GM21529 (cell line): ENCODE data around the gene PPM1A.

ENCODE experiments used
- ATAC-seq: cut with Tn5 transposase; IDR thresholded peaks from one replicate; pipeline ENCODE4 v1.9.1; 2021; ENCODE audit not compliant: unreplicated experiment

Gene PPM1A

GRCh38 chr14:60257865-60258264 is 8.8 kb downstream of the PPM1A start:
- no peak for ATAC-seq

GRCh38 chr14:60265163-60265562 is 16.1 kb downstream of the PPM1A start:
- ATAC-seq: no peak

GRCh38 chr14:60266021-60266937 is 17.3 kb downstream of the PPM1A start:
- no peak for ATAC-seq

- no peak for ATAC-seq
These were observed 23.2 kb downstream of the PPM1A start for GRCh38 chr14:60272177-60272576.

GRCh38 chr14:60273956-60274355 is 24.9 kb downstream of the PPM1A start:
- ATAC-seq: no peak

GRCh38 chr14:60274448-60274847 is 25.4 kb downstream of the PPM1A start:
- ATAC-seq: no peak

- no peak for ATAC-seq
These were observed 26.9 kb downstream of the PPM1A start for GRCh38 chr14:60275932-60276331.

GRCh38 chr14:60276347-60276746 is 27.3 kb downstream of the PPM1A start:
- ATAC-seq: no peak

- no peak for ATAC-seq
These were observed 28.7 kb downstream of the PPM1A start for GRCh38 chr14:60277605-60278190.

- no peak for ATAC-seq
These were observed 29.3 kb downstream of the PPM1A start for GRCh38 chr14:60278350-60278749.

- no peak for ATAC-seq
These were observed 38.4 kb downstream of the PPM1A start for GRCh38 chr14:60287452-60287851.

- no peak for ATAC-seq
These were observed 39.3 kb downstream of the PPM1A start for GRCh38 chr14:60288279-60288678.

- no peak for ATAC-seq
These were observed 45.5 kb downstream of the PPM1A start for GRCh38 chr14:60294411-60295069.

GRCh38 chr14:60300019-60300418 is 51.0 kb downstream of the PPM1A start:
- no peak for ATAC-seq

- ATAC-seq: no peak
These were observed 52.7 kb downstream of the PPM1A start for GRCh38 chr14:60301685-60302084.

GRCh38 chr14:60302663-60303062 is 53.6 kb downstream of the PPM1A start:
- no peak for ATAC-seq

GRCh38 chr14:60303745-60304144 is 54.7 kb downstream of the PPM1A start:
- no peak for ATAC-seq

- ATAC-seq: no peak
These were observed 55.5 kb downstream of the PPM1A start for GRCh38 chr14:60304509-60304908.

- no peak for ATAC-seq
These were observed 61.0 kb downstream of the PPM1A start for GRCh38 chr14:60309867-60310552.

GRCh38 chr14:60311417-60311816 is 62.4 kb downstream of the PPM1A start:
- ATAC-seq: no peak

GRCh38 chr14:60313093-60313492 is 64.1 kb downstream of the PPM1A start:
- no peak for ATAC-seq
